HG03565 (cell line): ENCODE results near the gene CACNG4.

Experiments
- ATAC-seq: cut with Tn5 transposase; IDR thresholded peaks from one replicate; pipeline ENCODE4 v1.9.1; 2021; ENCODE audit warnings: mild to moderate bottlenecking, moderate library complexity; ENCODE audit not compliant: unreplicated experiment

CACNG4 gene

GRCh38 chr17:67015001-67015400 lies 50.5 kb downstream of the CACNG4 start:
- no peak for ATAC-seq

GRCh38 chr17:67016039-67016762 lies 51.7 kb downstream of the CACNG4 start:
- ATAC-seq: no peak

- ATAC-seq: no peak
Measured at GRCh38 chr17:67017910-67018309, 53.4 kb downstream of the CACNG4 start.

- no peak for ATAC-seq
Measured at GRCh38 chr17:67018471-67019434, 54.2 kb downstream of the CACNG4 start.

- no peak for ATAC-seq
Measured at GRCh38 chr17:67019809-67020208, 55.3 kb downstream of the CACNG4 start.

- ATAC-seq: no peak
Measured at GRCh38 chr17:67020293-67020766, 55.8 kb downstream of the CACNG4 start.

- ATAC-seq: no peak
Measured at GRCh38 chr17:67021196-67021595, 56.7 kb downstream of the CACNG4 start.

GRCh38 chr17:67021743-67022450 lies 57.4 kb downstream of the CACNG4 start:
- ATAC-seq: no peak

GRCh38 chr17:67022451-67022810 lies 57.9 kb downstream of the CACNG4 start:
- ATAC-seq: no peak

- no peak for ATAC-seq
Measured at GRCh38 chr17:67024736-67025135, 60.2 kb downstream of the CACNG4 start.

- ATAC-seq: no peak
Measured at GRCh38 chr17:67025216-67025792, 60.8 kb downstream of the CACNG4 start.

GRCh38 chr17:67026341-67026740 lies 61.8 kb downstream of the CACNG4 start:
- ATAC-seq: no peak

GRCh38 chr17:67027031-67027628 lies 62.6 kb downstream of the CACNG4 start:
- ATAC-seq: no peak

- ATAC-seq: no peak
Measured at GRCh38 chr17:67030641-67031040, 66.1 kb downstream of the CACNG4 start.

- ATAC-seq: no peak
Measured at GRCh38 chr17:67032382-67032781, 67.9 kb downstream of the CACNG4 start.

- ATAC-seq: no peak
Measured at GRCh38 chr17:67032985-67033384, 68.5 kb downstream of the CACNG4 start.

- no peak for ATAC-seq
Measured at GRCh38 chr17:67033613-67034012, 69.1 kb downstream of the CACNG4 start.

- peak; percentile 63 for ATAC-seq
Measured at GRCh38 chr17:67035131-67036083, 70.9 kb downstream of the CACNG4 start.

- no peak for ATAC-seq
Measured at GRCh38 chr17:67038861-67039365, 74.4 kb downstream of the CACNG4 start.
